Fibroblast of lung (primary cell): ENCODE measurements around the gene AKNAD1. TPM values are rescaled to one million over a fixed set of nuclear protein-coding genes. Genes with fewer than 3 reads are reported as not detected.

Source experiments
- DNase-seq, 2 donors: peaks; one replicate each; pipeline versions ENCODE4 v3.0.0 to v3.0.0-alpha.2; 2010; ENCODE audit warnings: low read depth in 2 of 2
- H2AFZ ChIP-seq: 2 replicates; pipeline ENCODE4 v1.5.1; 2012; ENCODE audit warnings: low read length, control low read depth, inconsistent platforms
- H3K27ac ChIP-seq: 2 replicates; pipeline ENCODE4 v1.5.1; 2011; ENCODE audit warnings: low read length, control low read depth; ENCODE audit not compliant: insufficient read depth
- H3K27me3 ChIP-seq: 2 replicates; pipeline ENCODE4 v1.5.1; 2011; ENCODE audit warnings: mild to moderate bottlenecking, low read length; ENCODE audit not compliant: control insufficient read depth, insufficient read depth
- H3K36me3 ChIP-seq: 2 replicates; pipeline ENCODE4 v1.5.1; 2011; ENCODE audit warnings: low read length; ENCODE audit not compliant: control insufficient read depth, insufficient read depth
- H3K4me1 ChIP-seq: 2 replicates; pipeline ENCODE4 v1.5.1; 2011; ENCODE audit warnings: low read length; ENCODE audit not compliant: control insufficient read depth, insufficient read depth; ENCODE audit errors: extremely low read depth
- H3K4me2 ChIP-seq: 2 replicates; pipeline ENCODE4 v1.5.1; 2011; ENCODE audit warnings: low read length, control low read depth; ENCODE audit not compliant: insufficient read depth; ENCODE audit errors: extremely low read depth
- H3K4me3 ChIP-seq, 4 experiments: fragments of 200-600 bp in 1 of 4; sonication (generic) in 1 of 4; replicated peaks in 1 of 4; 2 replicates each; pipeline ENCODE4 v1.5.1; 2011 to 2016; ENCODE audit warnings: low read length in 4 of 4, low read depth in 3 of 4, mild to moderate bottlenecking in 3 of 4, control low read depth in 2 of 4, inconsistent platforms in 1 of 4, mixed read lengths in 1 of 4; ENCODE audit not compliant: insufficient read depth in 1 of 4; ENCODE audit errors: control extremely low read depth in 1 of 4
- H3K79me2 ChIP-seq: 2 replicates; pipeline ENCODE4 v1.5.1; 2012; ENCODE audit warnings: mild to moderate bottlenecking, low read length, inconsistent platforms; ENCODE audit not compliant: control insufficient read depth, insufficient read depth
- H3K9ac ChIP-seq: 2 replicates; pipeline ENCODE4 v1.5.1; 2011; ENCODE audit warnings: mild to moderate bottlenecking, low read length, control low read depth; ENCODE audit not compliant: insufficient read depth
- H3K9me3 ChIP-seq: 2 replicates; pipeline ENCODE4 v1.5.1; 2012; ENCODE audit warnings: low read depth, low read length; ENCODE audit not compliant: control insufficient read depth, insufficient read depth
- H4K20me1 ChIP-seq: 2 replicates; pipeline ENCODE4 v1.5.1; 2011; ENCODE audit warnings: low read length; ENCODE audit not compliant: control insufficient read depth, insufficient read depth; ENCODE audit errors: extremely low read depth
- CTCF ChIP-seq, 2 donors: IDR thresholded peaks in 1 of 2; conservative IDR thresholded peaks in 1 of 2; 1 replicate in 1 of 2; 2 replicates in 1 of 2; pipeline ENCODE4 v1.5.1; 2011 to 2012; ENCODE audit warnings: low read length in 2 of 2, control low read depth in 1 of 2, inconsistent platforms in 1 of 2, low read depth in 1 of 2, mild to moderate bottlenecking in 1 of 2
- EZH2 ChIP-seq: IDR thresholded peaks from 2 replicates; pipeline ENCODE4 v1.5.1; 2012; ENCODE audit warnings: low read length, control low read depth, mild to moderate bottlenecking; ENCODE audit errors: missing control alignments
- polyA plus RNA-seq, 2 donors: library from polyadenylated mRNA; depleted of rRNA in 1 of 2; stranded (reverse) in 1 of 2; unstranded in 1 of 2; fragments of >200 nt; gene quantifications; 2 replicates each; pipeline ENCODE4 v1.2.1, GENCODE V29; 2011 to 2012; ENCODE audit warnings: missing spikeins in 1 of 2
- total RNA-seq: library from RNA; depleted of rRNA; stranded (reverse); fragments of >200 nt; gene quantifications from 2 replicates; pipeline ENCODE4 v1.2.1, GENCODE V29; 2014

The AKNAD1 gene
- total and polyA plus RNA-seq, 2 donors (not counting 1 experiment from before 2014, with no cell fraction given), result 0.17 to 1.2 TPM

DNA sequence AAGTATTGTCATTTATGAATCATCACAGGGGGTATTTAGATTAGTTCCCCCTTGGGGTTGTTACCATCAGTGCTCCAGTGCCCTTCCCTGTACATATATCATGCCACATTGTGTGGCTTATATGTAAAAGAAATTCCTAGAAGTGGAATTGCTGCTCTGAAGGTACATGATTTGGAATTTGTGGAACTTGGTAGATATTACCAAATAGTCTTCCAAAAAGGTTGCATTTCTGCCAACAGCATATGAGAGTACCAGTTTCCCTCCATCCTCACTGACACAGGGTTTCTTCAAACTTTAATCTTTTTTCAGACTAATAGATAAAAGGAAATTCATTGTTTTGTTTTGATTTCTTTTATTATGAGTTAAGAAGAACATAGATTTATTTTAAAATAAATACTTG lies 41.3 kb downstream of the AKNAD1 start:
- no peak overlapping the region for H2AFZ ChIP-seq
- no peaks in the 10 kb centered on the region for H3K9me3 ChIP-seq
- no peak overlapping the region for H3K4me3 ChIP-seq
- TF ChIP-seq CTCF (conservative IDR thresholded peaks at IDR 0.05 in 1 of 2, IDR thresholded peaks at IDR 0.05 in 1 of 2; ENCODE audit: low read depth in 1 of 2, low read length in 2 of 2) (no peak), EZH2 (no peak)
- H3K27ac ChIP-seq, result peak overlapping the region; percentile 100
- H4K20me1 ChIP-seq, result no peaks in the 10 kb centered on the region
- no peaks in the 10 kb centered on the region for H3K79me2 ChIP-seq
- H3K4me1 ChIP-seq, result peaks cover 28% of the 10 kb centered on the region
- DNase-seq, result no peak
- H3K9ac ChIP-seq, result no peak overlapping the region
- H3K27me3 ChIP-seq, result no peaks in the 10 kb centered on the region
- H3K36me3 ChIP-seq, result no peaks in the 10 kb centered on the region
- H3K4me2 ChIP-seq, result no peak overlapping the region

DNA sequence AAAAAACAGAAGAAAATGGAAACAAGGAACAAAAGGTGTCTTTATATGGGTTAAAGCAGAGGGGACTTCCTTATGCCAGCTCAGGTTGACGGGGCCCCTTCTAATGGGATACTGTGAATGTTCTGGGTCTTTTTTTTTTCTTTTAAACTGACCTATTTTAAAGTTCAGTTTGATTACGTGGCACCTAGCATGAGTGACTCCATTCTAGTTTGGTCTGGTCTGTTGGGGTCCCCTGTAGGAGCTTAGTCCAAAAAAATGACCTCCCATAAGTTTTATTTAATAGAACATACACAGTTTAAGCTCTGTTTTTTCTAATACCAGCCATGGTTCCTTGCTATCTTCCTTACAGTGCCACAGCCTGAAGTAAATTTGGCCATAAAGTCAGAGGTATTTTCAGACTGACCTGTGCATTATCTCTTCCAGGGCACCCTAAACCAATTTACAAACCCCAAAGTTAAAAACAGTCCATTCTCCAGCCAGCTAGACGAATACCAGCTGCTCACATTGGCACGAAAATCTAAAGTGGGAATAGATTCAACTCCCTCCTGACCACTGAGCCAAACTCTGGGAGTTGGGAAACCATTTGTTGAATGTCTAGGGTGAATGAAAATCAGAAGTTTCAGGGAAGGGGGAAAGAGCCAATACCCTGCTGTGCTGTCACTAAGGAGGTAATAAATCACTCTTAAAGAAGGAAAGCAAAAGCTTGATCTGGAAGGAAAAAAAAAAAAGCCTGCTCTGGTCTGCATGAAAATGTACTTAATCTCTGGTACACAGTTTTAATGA lies 42.4 kb downstream of the AKNAD1 start:
- H4K20me1 ChIP-seq, result no peaks in the 10 kb centered on the region
- H3K36me3 ChIP-seq, result peaks cover 3% of the 10 kb centered on the region
- no peak overlapping the region for H3K4me3 ChIP-seq
- H3K9ac ChIP-seq, result no peak overlapping the region
- H3K79me2 ChIP-seq, result no peaks in the 10 kb centered on the region
- no peaks in the 10 kb centered on the region for H3K9me3 ChIP-seq
- H3K4me1 ChIP-seq, result peaks cover 28% of the 10 kb centered on the region
- DNase-seq, result peak; percentile 68 to 94
- H2AFZ ChIP-seq, result no peak overlapping the region
- H3K4me2 ChIP-seq, result peak overlapping the region; percentile 45
- TF ChIP-seq EZH2 (no peak), CTCF (conservative IDR thresholded peaks at IDR 0.05 in 1 of 2, IDR thresholded peaks at IDR 0.05 in 1 of 2; ENCODE audit: low read depth in 1 of 2, low read length in 2 of 2) (no peak)
- H3K27me3 ChIP-seq, result no peaks in the 10 kb centered on the region
- H3K27ac ChIP-seq, result peak overlapping the region; percentile 100

GRCh38 chr1:108813326-108813725 lies 43.6 kb downstream of the AKNAD1 start:
- DNase-seq, result no peak
- no peak overlapping the region for H2AFZ ChIP-seq
- H3K4me1 ChIP-seq, result peaks cover 28% of the 10 kb centered on the region
- H3K27ac ChIP-seq, result peak overlapping the region; percentile 100
- H3K4me3 ChIP-seq, result no peak overlapping the region
- H3K9me3 ChIP-seq, result no peaks in the 10 kb centered on the region
- H3K27me3 ChIP-seq, result no peaks in the 10 kb centered on the region
- no peaks in the 10 kb centered on the region for H3K79me2 ChIP-seq
- no peak overlapping the region for H3K9ac ChIP-seq
- no peaks in the 10 kb centered on the region for H4K20me1 ChIP-seq
- peaks cover 5% of the 10 kb centered on the region for H3K36me3 ChIP-seq
- H3K4me2 ChIP-seq, result no peak overlapping the region
- TF ChIP-seq EZH2 (no peak), CTCF (conservative IDR thresholded peaks at IDR 0.05 in 1 of 2, IDR thresholded peaks at IDR 0.05 in 1 of 2; ENCODE audit: low read depth in 1 of 2, low read length in 2 of 2) (no peak)
